ENCODE results near the gene P2RX6. TPM values are rescaled to one million over a fixed set of nuclear protein-coding genes. Genes with fewer than 3 reads are reported as not detected.
"Not testable (repeated sequence)": the region's sequence is repeated elsewhere in the genome, so short reads cannot be mapped to it uniquely, and the experiment has no call there.

P2RX6 gene
- total RNA-seq, 4 donors from 2014 or later: 0.76 to 1.5 (median 1.2) TPM; not detected in 1

DNA sequence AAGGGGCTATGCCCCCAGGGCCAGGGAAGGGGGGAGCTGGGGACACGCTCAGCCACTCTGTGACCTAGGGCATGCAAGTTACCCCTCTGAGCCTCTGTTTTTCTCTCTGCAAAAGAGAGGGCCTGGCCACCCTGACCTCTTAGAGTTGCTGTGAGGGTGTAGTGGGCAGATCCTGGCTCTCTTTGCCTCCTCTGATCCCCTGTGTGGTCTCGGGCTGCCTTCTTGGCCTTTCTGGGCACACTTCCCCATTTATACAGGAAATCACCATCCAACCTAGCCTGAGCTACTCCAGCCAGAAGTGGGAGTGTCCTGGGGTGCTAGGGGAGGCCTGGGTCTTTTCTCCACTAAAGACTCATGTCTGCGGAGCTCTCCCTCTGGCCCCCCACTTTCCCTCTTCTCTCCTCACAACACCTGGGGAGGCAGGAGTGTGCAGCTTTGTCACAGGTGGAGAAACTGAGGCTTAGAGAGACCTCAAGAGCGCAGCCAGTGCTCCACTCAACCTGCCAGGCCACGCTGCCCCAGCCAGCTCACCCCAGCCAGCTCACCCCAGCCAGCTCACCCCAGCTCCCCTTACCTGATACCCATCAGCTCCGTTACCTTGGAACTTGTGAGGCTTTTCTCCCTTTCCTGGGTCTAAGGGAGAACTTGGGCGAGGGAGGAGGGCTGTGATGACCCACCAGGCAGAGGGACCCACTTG lies 46.5 kb upstream of the P2RX6 start:
- DNase-seq: no peak
- Histone ChIP-seq H3K36me3 (no peaks in the 10 kb centered on the region), H3K4me1 (no peaks in the 10 kb centered on the region), H3K27me3 (peaks cover 0 to 11% of the 10 kb centered on the region in 2 donors), H3K27ac (no peak overlapping the region), H3K4me3 (no peak overlapping the region), H3K9me3 (no peaks in the 10 kb centered on the region)
- intact Hi-C loops (cut with DNase I; ENCODE audit: low total_unique reads): no loop called here
- no peak for TF ChIP-seq POLR2A (IDR thresholded peaks at IDR 0.05)

DNA sequence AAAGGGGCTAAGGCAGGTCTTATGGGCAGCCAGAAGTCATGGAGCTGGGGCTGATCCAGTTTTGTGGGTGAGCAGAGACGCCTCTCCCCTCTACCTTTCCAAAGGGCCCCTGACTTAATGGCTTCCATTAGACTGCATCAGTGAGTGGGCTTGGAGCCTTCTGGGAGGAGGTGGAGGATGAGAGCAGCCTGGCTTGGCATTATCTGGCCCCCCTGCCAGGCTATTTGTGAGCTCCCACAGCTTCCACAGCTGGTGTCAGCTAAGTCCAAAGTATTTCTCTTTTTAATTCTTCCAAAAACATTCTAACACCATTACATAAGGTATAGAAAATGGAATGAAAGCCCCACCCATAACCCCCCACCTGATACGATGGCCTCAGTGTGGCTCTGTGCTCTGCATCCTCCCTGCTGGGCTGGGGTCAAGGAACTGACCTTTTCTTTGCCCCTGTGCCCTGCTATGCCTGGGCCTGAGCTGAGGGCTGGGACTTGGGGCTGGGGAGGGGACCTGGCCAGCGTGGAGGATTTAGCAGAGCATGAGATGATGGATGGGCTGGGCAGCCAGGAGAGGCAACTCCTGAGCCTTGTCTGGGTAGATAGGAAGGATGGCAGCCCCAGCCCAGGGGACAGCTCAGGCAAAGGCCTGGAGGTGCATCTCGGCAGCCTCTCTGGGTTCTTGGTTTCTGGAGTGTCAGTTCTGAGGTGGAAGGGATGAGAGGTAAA lies 43.9 kb upstream of the P2RX6 start:
- H3K27me3 ChIP-seq: no peaks in the 10 kb centered on the region
- intact Hi-C loops (cut with DNase I; ENCODE audit: low total_unique reads): no loop called here
- H3K36me3 ChIP-seq: no peaks in the 10 kb centered on the region
- DNase-seq: no peak
- no peaks in the 10 kb centered on the region for H3K9me3 ChIP-seq
- TF ChIP-seq, protein P1, sequence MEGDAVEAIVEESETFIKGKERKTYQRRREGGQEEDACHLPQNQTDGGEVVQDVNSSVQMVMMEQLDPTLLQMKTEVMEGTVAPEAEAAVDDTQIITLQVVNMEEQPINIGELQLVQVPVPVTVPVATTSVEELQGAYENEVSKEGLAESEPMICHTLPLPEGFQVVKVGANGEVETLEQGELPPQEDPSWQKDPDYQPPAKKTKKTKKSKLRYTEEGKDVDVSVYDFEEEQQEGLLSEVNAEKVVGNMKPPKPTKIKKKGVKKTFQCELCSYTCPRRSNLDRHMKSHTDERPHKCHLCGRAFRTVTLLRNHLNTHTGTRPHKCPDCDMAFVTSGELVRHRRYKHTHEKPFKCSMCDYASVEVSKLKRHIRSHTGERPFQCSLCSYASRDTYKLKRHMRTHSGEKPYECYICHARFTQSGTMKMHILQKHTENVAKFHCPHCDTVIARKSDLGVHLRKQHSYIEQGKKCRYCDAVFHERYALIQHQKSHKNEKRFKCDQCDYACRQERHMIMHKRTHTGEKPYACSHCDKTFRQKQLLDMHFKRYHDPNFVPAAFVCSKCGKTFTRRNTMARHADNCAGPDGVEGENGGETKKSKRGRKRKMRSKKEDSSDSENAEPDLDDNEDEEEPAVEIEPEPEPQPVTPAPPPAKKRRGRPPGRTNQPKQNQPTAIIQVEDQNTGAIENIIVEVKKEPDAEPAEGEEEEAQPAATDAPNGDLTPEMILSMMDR (IDR thresholded peaks at IDR 0.05): no peak
- no peak for TF ChIP-seq POLR2A (IDR thresholded peaks at IDR 0.05)
- H3K4me1 ChIP-seq: no peaks in the 10 kb centered on the region
- H3K4me3 ChIP-seq: no peak overlapping the region
- no peak overlapping the region for H3K27ac ChIP-seq

DNA sequence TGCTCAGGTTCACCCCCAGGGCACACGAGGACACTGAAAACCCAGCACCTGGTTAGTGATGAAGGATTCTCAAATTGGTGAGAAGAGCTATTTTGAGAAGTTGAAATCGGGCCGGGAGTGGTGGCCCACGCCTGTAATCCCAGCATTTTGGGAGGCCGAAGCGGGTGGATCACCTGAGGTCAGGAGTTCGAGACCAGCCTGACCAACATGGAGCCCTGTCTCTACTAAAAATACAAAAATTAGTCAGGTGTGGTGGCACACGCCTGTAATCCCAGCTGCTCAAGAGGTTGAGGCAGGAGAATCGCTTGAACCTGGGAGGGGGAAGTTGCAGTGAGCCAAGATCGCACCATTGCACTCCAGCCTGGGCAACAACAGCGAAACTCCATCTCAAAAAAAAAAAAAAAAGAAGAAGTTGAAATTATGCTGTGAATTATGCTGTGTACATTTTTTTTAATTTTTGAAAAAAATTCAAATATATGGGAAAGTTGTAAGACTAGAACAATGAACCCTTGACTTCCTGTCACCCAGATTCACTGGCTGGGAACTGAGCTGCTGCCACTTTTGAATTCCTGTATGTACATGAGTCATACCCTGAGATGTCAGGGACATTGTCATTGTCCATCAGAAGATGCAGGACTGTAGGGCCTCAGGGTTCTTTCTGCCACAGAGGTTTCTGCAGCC lies 42.8 kb upstream of the P2RX6 start:
- H3K36me3 ChIP-seq; H3K9me3 ChIP-seq; intact Hi-C loops (cut with DNase I; ENCODE audit: low total_unique reads); DNase-seq; H3K4me3 ChIP-seq; H3K27me3 ChIP-seq; H3K4me1 ChIP-seq; H3K27ac ChIP-seq: not testable (repeated sequence)

DNA sequence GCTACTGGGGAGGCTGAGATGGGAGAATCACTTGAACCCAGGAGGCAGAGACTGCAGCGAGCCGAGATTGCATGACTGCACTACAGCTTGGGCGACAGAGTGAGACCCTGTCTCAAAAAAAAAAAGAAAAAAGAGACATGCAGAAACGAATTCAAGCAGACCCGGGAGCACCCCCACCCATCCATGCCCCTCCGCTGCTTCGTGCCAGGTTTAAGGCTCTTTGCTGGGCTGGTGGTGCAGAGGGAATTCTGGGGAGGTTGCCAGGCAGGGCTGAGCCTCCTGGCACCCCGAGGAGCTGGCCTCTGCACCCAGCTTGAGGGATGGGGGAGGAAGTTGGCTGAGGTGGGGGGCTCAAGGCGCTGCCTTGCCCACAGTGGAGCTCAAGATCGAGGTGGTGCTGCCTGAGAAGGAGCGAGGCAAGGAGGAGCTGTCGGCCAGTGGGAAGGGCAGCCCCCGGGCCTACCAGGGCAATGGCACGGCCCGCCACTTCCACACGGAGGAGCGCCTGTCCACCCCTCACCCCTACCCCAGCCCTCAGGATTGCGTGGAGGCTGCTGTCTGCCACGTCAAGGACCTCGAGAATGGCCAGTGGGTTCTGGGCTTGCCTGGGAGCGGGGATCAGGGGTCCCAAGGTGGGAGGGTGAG lies 41.9 kb upstream of the P2RX6 start:
- H3K4me1 ChIP-seq: no peaks in the 10 kb centered on the region
- intact Hi-C loops (cut with DNase I; ENCODE audit: low total_unique reads): no loop called here
- H3K36me3 ChIP-seq: no peaks in the 10 kb centered on the region
- no peak for DNase-seq
- H3K9me3 ChIP-seq: no peaks in the 10 kb centered on the region
- no peak overlapping the region for H3K4me3 ChIP-seq
- H3K27ac ChIP-seq: no peak overlapping the region
- no peaks in the 10 kb centered on the region for H3K27me3 ChIP-seq
- TF ChIP-seq POLR2A (IDR thresholded peaks at IDR 0.05): no peak
- TF ChIP-seq, protein P1 (IDR thresholded peaks at IDR 0.05): no peak

DNA sequence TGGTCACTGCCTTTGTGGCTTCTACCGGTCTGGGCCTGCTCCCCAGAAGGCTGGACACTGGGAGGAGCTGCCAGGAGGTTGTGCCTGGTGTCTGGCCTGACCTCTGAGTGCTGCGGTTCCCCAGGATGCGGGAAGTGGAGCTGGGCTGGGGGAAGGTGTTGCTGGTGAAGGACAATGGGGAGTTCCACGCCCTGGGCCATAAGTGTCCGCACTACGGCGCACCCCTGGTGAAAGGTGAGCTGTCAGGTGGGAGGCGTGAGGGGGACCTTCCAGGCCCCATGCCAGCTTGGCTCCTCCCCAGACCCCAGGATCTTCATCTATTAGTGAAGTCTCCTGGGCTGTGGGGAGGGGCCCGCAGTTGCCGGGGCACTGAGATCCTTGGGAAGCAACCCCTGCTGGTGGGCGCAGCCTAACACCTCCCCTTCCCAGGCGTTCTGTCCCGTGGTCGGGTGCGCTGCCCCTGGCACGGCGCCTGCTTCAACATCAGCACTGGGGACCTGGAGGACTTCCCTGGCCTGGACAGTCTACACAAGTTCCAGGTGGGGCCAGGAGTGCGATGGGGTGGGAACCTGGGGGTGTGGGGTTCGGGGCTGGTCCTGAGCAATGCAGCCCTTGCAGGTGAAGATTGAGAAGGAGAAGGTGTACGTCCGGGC lies 41.2 kb upstream of the P2RX6 start:
- TF ChIP-seq, protein P1 (IDR thresholded peaks at IDR 0.05): no peak
- no peak for TF ChIP-seq POLR2A (IDR thresholded peaks at IDR 0.05)
- Histone ChIP-seq H3K9me3 (no peaks in the 10 kb centered on the region), H3K27ac (no peak overlapping the region), H3K36me3 (no peaks in the 10 kb centered on the region), H3K4me3 (no peak overlapping the region), H3K27me3 (no peaks in the 10 kb centered on the region), H3K4me1 (no peaks in the 10 kb centered on the region)
- DNase-seq: no peak
- intact Hi-C loops (cut with DNase I; ENCODE audit: low total_unique reads): no loop called here

All from uterus (tissue), 4 donors.